Spleen (tissue), 7 donors: Measurements from ENCODE around the gene INPP4A.
A peak's percentile ranks its signal among the peaks of the same experiment; 100 is the strongest.

ENCODE experiments used
- CTCF ChIP-seq, 11 experiments: fragments of 200-600 bp in 7 of 11; fragments of 450-650 bp in 4 of 11; sonication (generic) in 4 of 11; IDR thresholded peaks in 8 of 11; conservative IDR thresholded peaks in 3 of 11; 1 replicate in 7 of 11; 2 replicates in 4 of 11; pipeline versions ENCODE4 v1.4.0 to v1.8.0; 2016 to 2021; ENCODE audit warnings: antibody characterized with exemption in 11 of 11, inconsistent platforms in 4 of 11, mild to moderate bottlenecking in 1 of 11
- POLR2AphosphoS5 ChIP-seq, 3 donors: sonication (generic); formaldehyde crosslinking; IDR thresholded peaks; one replicate each; pipeline ENCODE4 v1.5.1; 2017; ENCODE audit warnings: antibody characterized with exemption in 3 of 3
- donor health status: DM: no; HTN: no; CAD: no; lungs with moderate emphysema.
- donor health status: DM: no; HTN: no; CAD: no.
- donor health status: DM: no; HTN: no; CAD: no.

- TF ChIP-seq CTCF (IDR thresholded peaks at IDR 0.05 in 8 of 11, conservative IDR thresholded peaks at IDR 0.05 in 3 of 11): no peak
- peak in 1 of 3 donors; percentile 8 for TF ChIP-seq POLR2AphosphoS5 (IDR thresholded peaks at IDR 0.05)
Measured at GRCh38 chr2:98547092-98547790, 102.6 kb downstream of the INPP4A start.
